NAMALWA (cell line): ENCODE measurements around the gene PLCB4.
A peak's percentile ranks its signal among the peaks of the same experiment; 100 is the strongest.

Experiments
- DNase-seq: peaks from one replicate; pipeline ENCODE4 v3.0.0-alpha.2; 2015; ENCODE audit warnings: low spot score

Gene PLCB4

GRCh38 chr20:9061434-9061833, 7.5 kb upstream of the PLCB4 start:
- DNase-seq: no peak

- no peak for DNase-seq
These were observed 6.8 kb upstream of the PLCB4 start for GRCh38 chr20:9062066-9062465.

GRCh38 chr20:9066191-9066590, 2.7 kb upstream of the PLCB4 start:
- no peak for DNase-seq

GRCh38 chr20:9068233-9068801, 570 bp upstream of the PLCB4 start:
- DNase-seq: no peak

GRCh38 chr20:9070304-9070703, 1.4 kb downstream of the PLCB4 start:
- no peak for DNase-seq

- DNase-seq: no peak
These were observed 3.3 kb downstream of the PLCB4 start for GRCh38 chr20:9071976-9072726.

- no peak for DNase-seq
These were observed 4.1 kb downstream of the PLCB4 start for GRCh38 chr20:9072861-9073500.

- no peak for DNase-seq
These were observed 6.6 kb downstream of the PLCB4 start for GRCh38 chr20:9075264-9076095.

GRCh38 chr20:9076440-9076839, 7.6 kb downstream of the PLCB4 start:
- DNase-seq: no peak

GRCh38 chr20:9078826-9079731, 10.2 kb downstream of the PLCB4 start:
- no peak for DNase-seq

GRCh38 chr20:9081423-9081966, 12.6 kb downstream of the PLCB4 start:
- DNase-seq: no peak

- DNase-seq: no peak
These were observed 13.9 kb downstream of the PLCB4 start for GRCh38 chr20:9082741-9083140.

GRCh38 chr20:9087531-9088217, 18.8 kb downstream of the PLCB4 start:
- no peak for DNase-seq

- no peak for DNase-seq
These were observed 19.7 kb downstream of the PLCB4 start for GRCh38 chr20:9088556-9088955.

- no peak for DNase-seq
These were observed 23.2 kb downstream of the PLCB4 start for GRCh38 chr20:9092113-9092512.

GRCh38 chr20:9092655-9093054, 23.8 kb downstream of the PLCB4 start:
- DNase-seq: no peak

GRCh38 chr20:9093218-9093957, 24.5 kb downstream of the PLCB4 start:
- no peak for DNase-seq

- peak; percentile 2 for DNase-seq
These were observed 30.5 kb downstream of the PLCB4 start for GRCh38 chr20:9099372-9099771.

GRCh38 chr20:9100691-9101090, 31.8 kb downstream of the PLCB4 start:
- DNase-seq: no peak

GRCh38 chr20:9102456-9102855, 33.6 kb downstream of the PLCB4 start:
- DNase-seq: no peak
